Large intestine (tissue), 3 donors: ENCODE data around the gene NLGN1. TPM values are rescaled to one million over a fixed set of nuclear protein-coding genes. Genes with fewer than 3 reads are reported as not detected.

Experiments used
- DNase-seq, 2 donors: peaks; one replicate each; pipeline versions ENCODE4 v3.0.0 to v3.0.0-alpha.2; 2013
- H3K27ac ChIP-seq: one replicate; pipeline ENCODE4 v1.5.1; 2013; ENCODE audit warnings: low read length
- H3K27me3 ChIP-seq: 2 replicates; pipeline ENCODE4 v1.6.1; 2013; ENCODE audit warnings: low read length; ENCODE audit not compliant: control insufficient read depth, insufficient read depth
- H3K36me3 ChIP-seq: 2 replicates; pipeline ENCODE4 v1.6.1; 2013; ENCODE audit warnings: low read length; ENCODE audit not compliant: control insufficient read depth, insufficient read depth
- H3K4me1 ChIP-seq: one replicate; pipeline ENCODE4 v1.6.1; 2013; ENCODE audit warnings: low read length; ENCODE audit not compliant: control insufficient read depth, insufficient read depth
- H3K4me3 ChIP-seq: one replicate; pipeline ENCODE4 v1.5.1; 2013; ENCODE audit warnings: low read length
- H3K9me3 ChIP-seq: one replicate; pipeline ENCODE4 v1.6.1; 2013; ENCODE audit warnings: mild to moderate bottlenecking, low read depth, low read length, moderate library complexity; ENCODE audit not compliant: control insufficient read depth
- WGBS: methylation state at CpG from one replicate; pipeline ENCODE4 v1.1.5; 2013; ENCODE audit warnings: low lambda C conversion rate; ENCODE audit not compliant: insufficient coverage; 5-methylcytosine and 5-hydroxymethylcytosine counted together
- polyA plus RNA-seq: library from polyadenylated mRNA; unstranded; fragments of 120-200 nt; gene quantifications from one replicate; pipeline ENCODE4 v1.2.1, GENCODE V29; 2013

Gene NLGN1
- polyA plus RNA-seq, 1 donor, result 3.6 TPM

DNA sequence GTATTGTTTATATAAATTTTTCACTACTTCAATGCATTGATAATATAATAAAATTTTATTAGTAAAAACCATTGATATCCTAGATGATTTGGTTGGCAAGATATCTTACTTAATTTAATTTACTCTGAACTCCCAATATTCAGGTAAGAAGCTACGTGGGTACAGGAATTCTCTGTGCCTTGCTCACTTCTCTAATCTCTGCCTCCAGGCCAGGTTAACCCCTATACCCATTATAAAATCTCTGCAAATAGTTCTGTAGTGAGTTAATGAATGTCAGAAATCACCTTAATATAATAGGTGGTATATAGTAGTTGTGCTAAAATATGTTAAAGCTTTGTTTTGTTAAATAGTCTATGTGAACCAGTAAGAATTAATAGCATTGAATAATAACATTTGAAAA is 465.2 kb downstream of the NLGN1 start:
- no peak overlapping the region for H3K4me3 ChIP-seq
- H3K4me1 ChIP-seq, result no peaks in the 10 kb centered on the region
- H3K36me3 ChIP-seq, result no peaks in the 10 kb centered on the region
- no CpG with 5 or more reads among the region's 1 CpG for WGBS
- H3K27me3 ChIP-seq, result no peaks in the 10 kb centered on the region
- no peak for DNase-seq
- H3K27ac ChIP-seq, result no peak overlapping the region
- H3K9me3 ChIP-seq, result no peaks in the 10 kb centered on the region

DNA sequence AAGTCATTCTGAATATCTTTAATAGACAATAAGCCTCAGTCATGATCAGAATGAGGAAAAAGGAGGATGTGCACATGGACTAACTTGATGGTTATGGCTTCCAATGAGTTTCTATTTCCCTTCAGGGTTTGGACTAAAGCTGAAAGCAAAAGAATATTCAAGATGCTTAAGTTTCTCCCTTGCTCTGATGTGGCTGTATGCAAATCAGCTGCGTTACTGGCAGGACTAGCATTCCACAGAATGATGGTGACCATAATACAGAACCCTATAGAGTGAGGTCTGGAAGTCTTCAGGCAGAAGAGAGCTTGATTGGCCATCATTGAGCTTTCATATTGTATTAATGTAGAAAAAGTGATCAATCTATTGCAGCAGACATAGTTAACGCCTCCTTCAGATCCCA is 466.0 kb downstream of the NLGN1 start:
- no peak for DNase-seq
- H3K27me3 ChIP-seq, result no peaks in the 10 kb centered on the region
- H3K4me1 ChIP-seq, result no peaks in the 10 kb centered on the region
- WGBS, result no CpG with 5 or more reads among the region's 2 CpGs
- H3K36me3 ChIP-seq, result no peaks in the 10 kb centered on the region
- H3K27ac ChIP-seq, result no peak overlapping the region
- no peak overlapping the region for H3K4me3 ChIP-seq
- H3K9me3 ChIP-seq, result no peaks in the 10 kb centered on the region

DNA sequence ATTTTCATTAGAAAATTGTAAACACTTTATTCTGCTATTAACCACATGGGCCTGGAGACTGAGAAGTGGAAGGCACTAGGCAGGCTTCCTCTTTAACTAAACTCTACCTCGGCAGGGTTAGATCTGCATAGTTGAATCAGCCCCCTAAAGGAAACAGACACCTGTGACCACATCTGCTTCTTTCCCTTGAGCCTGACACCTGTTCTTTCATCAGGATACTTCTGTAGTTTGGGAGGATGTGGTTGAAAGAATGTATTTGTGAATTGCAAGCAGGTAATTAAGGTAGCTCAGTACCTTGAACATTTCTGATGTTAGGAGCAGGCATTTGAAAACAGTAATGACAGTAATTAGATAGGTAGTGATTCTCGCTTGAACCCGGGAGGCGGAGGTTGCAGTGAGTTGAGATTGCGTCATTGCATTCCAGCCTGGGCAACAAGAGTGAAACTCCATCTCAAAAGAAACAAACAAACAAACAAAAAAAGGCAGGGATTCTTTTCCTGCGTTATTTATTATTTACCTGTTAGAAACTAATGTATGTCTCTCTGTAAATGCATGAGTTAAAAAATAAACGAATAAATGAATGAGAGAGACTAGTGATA is 468.5 kb downstream of the NLGN1 start:
- Histone ChIP-seq H3K36me3 (no peaks in the 10 kb centered on the region), H3K4me1 (no peaks in the 10 kb centered on the region), H3K4me3 (no peak overlapping the region), H3K9me3 (no peaks in the 10 kb centered on the region), H3K27me3 (no peaks in the 10 kb centered on the region), H3K27ac (no peak overlapping the region)
- DNase-seq, result no peak
- 76% methylated on average over 5 of the region's 7 CpGs for WGBS

DNA sequence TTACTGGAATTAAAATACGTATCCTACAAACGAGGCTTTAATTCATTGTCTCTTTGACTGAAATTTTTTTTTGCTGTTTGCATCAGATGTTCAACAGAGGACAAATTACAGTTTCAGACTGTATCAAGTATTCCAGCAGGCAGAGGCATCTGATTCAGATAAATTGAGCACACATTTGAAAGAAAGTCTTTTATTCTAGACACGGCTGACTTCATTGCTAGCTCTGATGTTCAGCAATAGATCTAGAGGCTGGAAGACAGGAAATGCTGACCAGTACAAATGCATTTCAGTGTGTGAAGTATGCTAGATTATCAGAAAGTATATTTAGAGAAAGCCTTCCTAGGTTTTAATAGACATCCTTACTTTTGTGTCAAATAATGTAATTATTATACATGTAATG is 472.2 kb downstream of the NLGN1 start:
- Histone ChIP-seq H3K27me3 (no peaks in the 10 kb centered on the region), H3K4me3 (no peak overlapping the region), H3K9me3 (no peaks in the 10 kb centered on the region), H3K27ac (no peak overlapping the region), H3K4me1 (no peaks in the 10 kb centered on the region), H3K36me3 (no peaks in the 10 kb centered on the region)
- DNase-seq, result no peak
- WGBS, result 90% methylated on average over 2 of the region's 3 CpGs

DNA sequence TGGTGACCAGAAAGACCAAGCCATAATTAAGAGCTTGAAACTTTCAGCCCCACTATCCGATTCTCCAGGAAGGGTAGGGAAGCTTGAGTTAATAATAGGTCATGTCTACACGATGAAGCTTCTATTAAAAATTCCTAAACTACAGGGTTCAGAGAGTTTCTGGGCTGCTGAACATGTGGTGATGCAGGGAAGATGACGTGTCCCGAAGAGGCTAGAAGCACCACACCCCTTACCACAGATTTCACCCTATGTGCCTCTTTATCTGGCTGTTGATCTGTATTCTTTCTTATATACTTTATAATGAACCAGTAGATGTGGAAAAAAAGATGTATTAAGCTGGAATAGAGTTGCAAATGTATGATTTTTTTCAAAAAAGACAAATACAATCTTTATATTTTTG is 473.4 kb downstream of the NLGN1 start:
- WGBS, result no CpG with 5 or more reads among the region's 4 CpGs
- Histone ChIP-seq H3K4me1 (no peaks in the 10 kb centered on the region), H3K36me3 (no peaks in the 10 kb centered on the region), H3K9me3 (no peaks in the 10 kb centered on the region), H3K27me3 (no peaks in the 10 kb centered on the region), H3K4me3 (no peak overlapping the region), H3K27ac (no peak overlapping the region)
- DNase-seq, result no peak

DNA sequence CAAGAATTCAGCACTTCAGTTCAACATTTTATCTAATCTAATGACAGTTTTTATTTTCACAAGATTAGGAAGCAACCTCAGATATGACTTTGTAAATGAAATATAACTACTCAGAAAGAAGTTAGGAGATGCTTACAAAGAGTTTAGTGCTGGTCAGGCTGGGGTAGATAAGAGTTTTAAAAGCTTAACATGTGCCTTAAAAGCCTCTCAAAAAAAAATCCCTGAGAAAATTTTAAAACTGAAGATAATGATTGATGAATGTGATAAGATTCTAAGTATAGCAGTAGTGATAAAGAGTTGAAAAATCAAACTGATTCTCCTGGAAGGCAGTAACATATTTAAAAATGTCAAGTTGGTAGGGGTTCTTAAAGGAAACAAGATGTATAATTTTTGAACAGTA is 478.2 kb downstream of the NLGN1 start:
- no peak overlapping the region for H3K4me3 ChIP-seq
- no peak overlapping the region for H3K27ac ChIP-seq
- no peaks in the 10 kb centered on the region for H3K27me3 ChIP-seq
- no peaks in the 10 kb centered on the region for H3K36me3 ChIP-seq
- H3K9me3 ChIP-seq, result no peaks in the 10 kb centered on the region
- H3K4me1 ChIP-seq, result no peaks in the 10 kb centered on the region
- DNase-seq, result no peak

DNA sequence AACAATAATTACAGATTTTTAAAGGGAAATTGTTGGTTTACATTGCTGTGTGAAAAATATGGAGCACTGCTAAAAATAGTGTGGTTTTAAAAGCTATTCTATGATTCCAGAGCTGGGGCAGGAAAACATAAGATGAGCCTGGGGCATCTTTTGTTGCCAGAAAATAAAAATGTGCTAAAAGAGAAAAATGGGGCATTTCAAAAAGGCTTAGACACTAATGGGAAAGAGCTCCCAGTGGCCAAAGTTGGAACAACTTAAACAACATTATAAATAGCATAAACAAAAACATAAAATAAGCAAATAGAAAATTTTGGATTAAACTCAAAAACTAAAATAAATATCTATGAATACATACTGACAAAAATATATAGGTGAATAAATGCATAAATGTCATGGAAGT is 478.9 kb downstream of the NLGN1 start:
- no peak overlapping the region for H3K27ac ChIP-seq
- DNase-seq, result no peak
- H3K4me1 ChIP-seq, result no peaks in the 10 kb centered on the region

DNA sequence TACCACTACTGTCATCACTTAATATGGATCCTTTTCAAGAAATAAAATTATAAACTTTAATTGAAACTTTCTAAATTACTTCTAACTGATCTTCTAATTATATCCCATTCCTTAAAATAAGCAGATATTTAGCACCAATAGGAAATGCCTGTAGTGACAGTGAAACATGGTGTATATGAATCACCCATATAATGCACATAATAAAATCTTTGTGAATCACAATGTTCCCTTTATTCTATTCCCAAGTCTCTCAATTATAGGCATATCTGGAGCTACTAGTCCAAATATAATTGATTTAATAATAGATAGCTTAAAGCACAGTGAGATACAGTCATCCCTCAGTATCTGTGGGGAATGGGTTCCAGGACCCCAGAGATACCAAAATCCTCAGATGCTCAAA is 490.3 kb downstream of the NLGN1 start:
- H3K4me1 ChIP-seq, result no peaks in the 10 kb centered on the region
- no peaks in the 10 kb centered on the region for H3K9me3 ChIP-seq
- H3K4me3 ChIP-seq, result no peak overlapping the region
- no peaks in the 10 kb centered on the region for H3K36me3 ChIP-seq
- H3K27ac ChIP-seq, result no peak overlapping the region
- no peak for DNase-seq
- H3K27me3 ChIP-seq, result no peaks in the 10 kb centered on the region

More for the DNA sequence above, 478.9 kb downstream of the NLGN1 start:
- no peaks in the 10 kb centered on the region for H3K27me3 ChIP-seq
- no peak overlapping the region for H3K4me3 ChIP-seq
- H3K9me3 ChIP-seq, result no peaks in the 10 kb centered on the region
- no peaks in the 10 kb centered on the region for H3K36me3 ChIP-seq

DNA sequence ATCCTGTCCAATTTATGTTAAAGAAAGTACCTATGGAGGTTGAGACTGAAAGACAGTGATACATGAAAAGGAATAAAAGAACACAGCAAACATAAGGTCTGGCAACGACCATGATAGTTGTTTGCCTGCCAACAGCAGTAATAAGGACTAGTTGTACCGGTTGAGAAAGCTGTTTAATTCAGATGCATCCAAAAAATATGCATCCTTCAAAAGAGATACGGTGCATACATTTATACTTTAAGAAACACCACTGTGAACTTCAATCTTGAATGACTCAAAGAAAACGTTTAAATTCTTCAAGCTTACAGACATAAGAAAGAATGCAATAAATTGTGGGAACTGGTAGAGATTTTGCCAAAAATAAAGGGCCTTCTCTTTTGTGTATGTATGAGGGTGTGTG is 492.1 kb downstream of the NLGN1 start:
- Histone ChIP-seq H3K27ac (no peak overlapping the region), H3K36me3 (no peaks in the 10 kb centered on the region), H3K9me3 (no peaks in the 10 kb centered on the region), H3K27me3 (no peaks in the 10 kb centered on the region), H3K4me3 (no peak overlapping the region), H3K4me1 (no peaks in the 10 kb centered on the region)
- DNase-seq, result no peak
- 29% methylated on average over 1 of the region's 4 CpGs for WGBS

DNA sequence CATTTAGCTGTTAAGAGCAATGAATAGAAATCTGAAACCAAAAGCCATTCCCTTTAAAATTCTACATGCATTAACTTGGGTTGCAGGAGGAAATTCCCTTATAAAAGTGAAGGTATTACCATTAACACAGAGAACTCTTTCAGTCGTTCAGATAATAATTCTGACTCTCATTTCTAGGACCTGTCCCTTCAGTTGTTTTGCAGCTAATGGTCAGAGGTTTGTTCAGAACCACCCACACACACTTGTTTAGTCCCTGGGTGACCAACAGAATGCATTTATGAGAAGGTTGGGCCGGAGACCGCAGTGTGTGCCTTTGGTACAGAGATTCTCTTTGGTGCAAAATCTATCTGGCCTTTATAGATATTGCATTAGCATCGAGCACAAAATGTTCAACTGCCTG is 492.5 kb downstream of the NLGN1 start:
- no CpG with 5 or more reads among the region's 4 CpGs for WGBS
- no peaks in the 10 kb centered on the region for H3K4me1 ChIP-seq
- no peak overlapping the region for H3K27ac ChIP-seq
- no peak for DNase-seq
- H3K27me3 ChIP-seq, result no peaks in the 10 kb centered on the region
- no peaks in the 10 kb centered on the region for H3K9me3 ChIP-seq
- H3K4me3 ChIP-seq, result no peak overlapping the region
- H3K36me3 ChIP-seq, result no peaks in the 10 kb centered on the region

DNA sequence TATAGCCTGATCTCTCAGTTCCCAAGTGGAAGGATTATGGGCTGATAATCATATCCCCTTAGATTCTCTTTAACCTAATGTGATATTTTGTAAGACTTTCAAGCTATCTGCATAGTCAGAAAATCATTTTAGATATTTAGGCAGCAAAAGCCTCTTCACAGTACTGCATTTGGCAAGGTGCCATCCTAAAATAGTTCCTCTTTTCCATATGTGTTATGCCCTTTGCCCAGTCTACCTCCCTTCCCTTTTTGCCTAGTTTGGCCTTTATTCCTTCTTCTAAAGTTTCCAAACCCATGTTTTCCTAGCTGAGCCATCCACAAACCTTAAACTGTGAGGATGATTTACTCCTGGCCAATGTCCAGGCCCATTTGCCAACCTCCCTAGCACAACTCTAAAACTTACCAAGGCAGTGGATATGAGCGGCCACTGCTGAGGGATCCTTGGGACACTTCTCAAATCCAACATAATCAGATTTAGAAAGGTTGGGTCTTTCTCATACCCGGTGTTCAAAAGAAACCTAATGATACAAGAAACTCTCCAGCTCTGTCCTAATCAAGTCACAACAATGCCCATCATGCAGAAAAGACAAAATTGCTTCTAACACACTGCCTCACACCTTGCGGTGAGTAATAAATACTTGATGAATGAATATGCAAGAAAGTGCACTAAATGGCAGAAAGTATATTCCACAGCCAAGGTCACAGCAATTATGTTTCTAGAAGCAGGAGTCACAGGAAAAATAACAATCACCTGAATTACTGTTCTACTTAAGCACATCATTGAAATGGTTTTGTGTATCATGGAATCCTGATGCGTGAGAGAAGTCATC is 493.9 kb downstream of the NLGN1 start:
- no peaks in the 10 kb centered on the region for H3K4me1 ChIP-seq
- H3K27me3 ChIP-seq, result no peaks in the 10 kb centered on the region
- no peak overlapping the region for H3K27ac ChIP-seq
- H3K36me3 ChIP-seq, result no peaks in the 10 kb centered on the region
- DNase-seq, result no peak
- WGBS, result 100% methylated on average over 1 of the region's 4 CpGs
- H3K9me3 ChIP-seq, result no peaks in the 10 kb centered on the region
- no peak overlapping the region for H3K4me3 ChIP-seq
